H1 (cell line): ENCODE measurements around the gene DUSP12. TPM values are rescaled to one million over a fixed set of nuclear protein-coding genes. Genes with fewer than 3 reads are reported as not detected.

Source experiments
- CTCF ChIA-PET: fragments of 300-600 bp; sonication (Branson Sonifier 250); formaldehyde crosslinking; loops from one replicate; lab custom pipeline; 2021; ENCODE audit not compliant: partially characterized antibody; lab: Charles Lee
- POLR2A ChIA-PET: fragments of 300-600 bp; sonication (Branson Sonifier 250); formaldehyde crosslinking; loops from one replicate; lab custom pipeline; 2021; ENCODE audit warnings: inconsistent platforms; ENCODE audit not compliant: partially characterized antibody; lab: Charles Lee
- DNase-seq, 2 experiments: peaks; one replicate each; pipeline versions ENCODE4 v3.0.0 to v3.0.0-alpha.2; 2010 to 2022; ENCODE audit warnings: low spot score in 2 of 2, low read depth in 1 of 2, mixed read lengths in 1 of 2
- FAIRE-seq: peaks from 2 replicates; lab custom pipeline; 2011; peaks lifted over from hg19 to GRCh38; lab: Jason Lieb, UNC
- H2AFZ ChIP-seq: 2 replicates; pipeline ENCODE4 v1.8.1; 2012; ENCODE audit warnings: low read length, inconsistent platforms
- H2AK5ac ChIP-seq: 2 replicates; pipeline ENCODE4 v1.6.1; 2013; ENCODE audit warnings: low read depth, low read length
- H2BK120ac ChIP-seq: replicated peaks from 2 replicates; pipeline ENCODE3; 2013; ENCODE audit warnings: low read depth, low read length, inconsistent platforms
- H2BK12ac ChIP-seq: 2 replicates; pipeline ENCODE4 v1.6.1; 2013; ENCODE audit warnings: low read depth, low read length
- H2BK15ac ChIP-seq: 2 replicates; pipeline ENCODE4 v1.6.1; 2013; ENCODE audit warnings: low read length
- H2BK20ac ChIP-seq: 2 replicates; pipeline ENCODE4 v1.6.1; 2013; ENCODE audit warnings: low read length
- H2BK5ac ChIP-seq: 2 replicates; pipeline ENCODE4 v1.6.1; 2013; ENCODE audit warnings: low read depth, low read length
- H3K14ac ChIP-seq: 2 replicates; pipeline ENCODE4 v1.6.1; 2013; ENCODE audit warnings: inconsistent platforms; ENCODE audit not compliant: insufficient read length
- H3K18ac ChIP-seq: 2 replicates; pipeline ENCODE4 v1.6.1; 2013; ENCODE audit warnings: low read length; ENCODE audit errors: extremely low read depth
- H3K23ac ChIP-seq: 2 replicates; pipeline ENCODE4 v1.6.1; 2013; ENCODE audit warnings: inconsistent platforms; ENCODE audit not compliant: insufficient read length
- H3K23me2 ChIP-seq: 2 replicates; pipeline ENCODE4 v1.6.1; 2013; ENCODE audit warnings: low read depth, low read length
- H3K27ac ChIP-seq: 2 replicates; pipeline ENCODE4 v1.6.1; 2011; ENCODE audit warnings: low read depth, low read length, inconsistent platforms
- H3K27me3 ChIP-seq, 4 experiments: replicated peaks in 1 of 4; 1 replicate in 1 of 4; 2 replicates in 3 of 4; pipeline versions ENCODE4 v1.6.1 to v1.8.1; 2011 to 2013; ENCODE audit warnings: low read length in 3 of 4, mild to moderate bottlenecking in 3 of 4, inconsistent platforms in 2 of 4, mixed read lengths in 2 of 4, moderate library complexity in 1 of 4; ENCODE audit not compliant: control insufficient read depth in 3 of 4, insufficient read depth in 3 of 4; ENCODE audit errors: extremely low read depth in 1 of 4
- H3K36me3 ChIP-seq, 4 experiments: 2 replicates each; pipeline versions ENCODE4 v1.6.1 to v1.8.1; 2011 to 2013; ENCODE audit warnings: mild to moderate bottlenecking in 4 of 4, low read length in 3 of 4, moderate library complexity in 2 of 4, control low read depth in 1 of 4, inconsistent platforms in 1 of 4; ENCODE audit not compliant: insufficient read depth in 4 of 4, control insufficient read depth in 2 of 4
- H3K4ac ChIP-seq: replicated peaks from 2 replicates; pipeline ENCODE3; 2013; ENCODE audit warnings: low read length, low read depth, mixed read lengths, inconsistent platforms; ENCODE audit not compliant: insufficient read length
- H3K4me1 ChIP-seq, 4 experiments: replicated peaks in 1 of 4; 1 replicate in 1 of 4; 2 replicates in 3 of 4; pipeline versions ENCODE4 v1.6.1 to v1.8.1; 2011 to 2013; ENCODE audit warnings: low read length in 3 of 4, inconsistent platforms in 2 of 4, mixed read lengths in 1 of 4; ENCODE audit not compliant: insufficient read depth in 4 of 4, control insufficient read depth in 3 of 4
- H3K4me2 ChIP-seq, 2 experiments: 2 replicates each; pipeline versions ENCODE4 v1.6.1 to v1.8.1; 2011 to 2013; ENCODE audit warnings: low read depth in 2 of 2, low read length in 2 of 2, control low read depth in 1 of 2, inconsistent platforms in 1 of 2, mild to moderate bottlenecking in 1 of 2; ENCODE audit not compliant: insufficient read depth in 1 of 2
- H3K4me3 ChIP-seq, 4 experiments: fragments of 200-600, 300-600 bp in 1 of 4; sonication (generic), shearing (Covaris generic), sonication (Bioruptor Twin) in 1 of 4; 2 replicates each; pipeline versions ENCODE4 v1.5.1 to v1.8.1; 2011 to 2016; ENCODE audit warnings: low read length in 4 of 4, low read depth in 3 of 4, control low read depth in 2 of 4, inconsistent platforms in 2 of 4, mild to moderate bottlenecking in 2 of 4, mixed read lengths in 1 of 4, moderate library complexity in 1 of 4; ENCODE audit not compliant: insufficient read depth in 2 of 4; ENCODE audit errors: extremely low read depth in 1 of 4
- H3K56ac ChIP-seq: replicated peaks from 2 replicates; pipeline ENCODE3; 2013; ENCODE audit warnings: low read depth, mild to moderate bottlenecking, mixed read lengths, low read length, inconsistent platforms; ENCODE audit not compliant: insufficient read length
- H3K79me1 ChIP-seq: 2 replicates; pipeline ENCODE4 v1.6.1; 2013; ENCODE audit warnings: low read depth, low read length, control low read depth
- H3K79me2 ChIP-seq, 2 experiments: 2 replicates each; pipeline versions ENCODE4 v1.6.1 to v1.8.1; 2012 to 2013; ENCODE audit warnings: low read length in 2 of 2, mild to moderate bottlenecking in 2 of 2, inconsistent platforms in 1 of 2; ENCODE audit not compliant: insufficient read depth in 2 of 2, control insufficient read depth in 1 of 2
- H3K9ac ChIP-seq, 4 experiments: replicated peaks in 1 of 4; 1 replicate in 1 of 4; 2 replicates in 3 of 4; pipeline versions ENCODE4 v1.6.1 to v1.8.1; 2011 to 2013; ENCODE audit warnings: low read depth in 3 of 4, low read length in 3 of 4, control low read depth in 2 of 4, mild to moderate bottlenecking in 2 of 4, moderate library complexity in 2 of 4, inconsistent platforms in 1 of 4; ENCODE audit errors: extremely low read depth in 1 of 4
- H3K9me3 ChIP-seq, 2 experiments: 2 replicates each; pipeline versions ENCODE4 v1.6.1 to v1.8.1; 2012 to 2013; ENCODE audit warnings: mild to moderate bottlenecking in 2 of 2, moderate library complexity in 2 of 2, control low read depth in 1 of 2, inconsistent platforms in 1 of 2, low read depth in 1 of 2, low read length in 1 of 2, mixed read lengths in 1 of 2; ENCODE audit not compliant: insufficient read depth in 2 of 2
- H4K20me1 ChIP-seq, 2 experiments: replicated peaks in 1 of 2; 2 replicates each; pipeline versions ENCODE3 to v1.8.1; 2011 to 2013; ENCODE audit warnings: inconsistent platforms in 2 of 2, low read length in 2 of 2, mild to moderate bottlenecking in 1 of 2; ENCODE audit not compliant: insufficient read depth in 2 of 2, control insufficient read depth in 1 of 2
- H4K5ac ChIP-seq: 2 replicates; pipeline ENCODE4 v1.6.1; 2013; ENCODE audit warnings: low read length, low read depth, mixed read lengths, inconsistent platforms; ENCODE audit not compliant: insufficient read length
- H4K8ac ChIP-seq: 2 replicates; pipeline ENCODE4 v1.8.0; 2013; ENCODE audit warnings: mild to moderate bottlenecking, moderate library complexity, low read length, inconsistent platforms; ENCODE audit not compliant: insufficient read depth; ENCODE audit errors: extremely low read depth
- H4K91ac ChIP-seq: replicated peaks from 2 replicates; pipeline ENCODE3; 2013; ENCODE audit warnings: low read length, mixed read lengths, inconsistent platforms; ENCODE audit not compliant: insufficient read length
- WGBS, 2 experiments: shearing (Covaris generic) in 1 of 2; methylation state at CpG; one replicate each; pipeline versions ENCODE4 v1.1.6 to v1.1.7; 2013 to 2015; ENCODE audit warnings: low lambda C conversion rate in 2 of 2, mixed read lengths in 2 of 2, inconsistent platforms in 1 of 2, low coverage in 1 of 2, missing lambda C conversion rate in 1 of 2; ENCODE audit not compliant: insufficient replicate concordance in 2 of 2, insufficient coverage in 1 of 2, insufficient read length in 1 of 2; ENCODE audit errors: extremely low coverage in 1 of 2, missing lambda C conversion rate in 1 of 2; 5-methylcytosine and 5-hydroxymethylcytosine counted together
- polyA plus RNA-seq, 7 experiments: library from polyadenylated mRNA; depleted of rRNA in 3 of 7; stranded (reverse) in 5 of 7; unstranded in 2 of 7; fragments of >200 nt in 5 of 7; fragments of 200-250 nt in 2 of 7; gene quantifications; 1 replicate in 5 of 7; 2 replicates in 1 of 7; 4 replicates in 1 of 7; pipeline versions ENCODE4 v1.2.1 to v1.2.3, GENCODE V29; 2011 to 2013; ENCODE audit warnings: missing spikeins in 2 of 7, mixed read lengths in 2 of 7
- total RNA-seq: library from RNA; stranded (reverse); fragmentation: NEBNext Ultra II Directional; extraction: Animal tissue kit (Norgen Biotek cat#: 25700); gene quantifications from 2 replicates; pipeline ENCODE4 v1.2.1, GENCODE V29; 2021
- TF ChIP-seq, protein P1 (sequence below): IDR thresholded peaks from 2 replicates; pipeline ENCODE4 v1.6.1; 2012; ENCODE audit warnings: inconsistent platforms

The DUSP12 gene
- total and polyA plus RNA-seq, 2 of the 8 experiments (the other 6 are each of a cell fraction or from before 2014, with no cell fraction given): 27.6 to 33.9 TPM

DNA sequence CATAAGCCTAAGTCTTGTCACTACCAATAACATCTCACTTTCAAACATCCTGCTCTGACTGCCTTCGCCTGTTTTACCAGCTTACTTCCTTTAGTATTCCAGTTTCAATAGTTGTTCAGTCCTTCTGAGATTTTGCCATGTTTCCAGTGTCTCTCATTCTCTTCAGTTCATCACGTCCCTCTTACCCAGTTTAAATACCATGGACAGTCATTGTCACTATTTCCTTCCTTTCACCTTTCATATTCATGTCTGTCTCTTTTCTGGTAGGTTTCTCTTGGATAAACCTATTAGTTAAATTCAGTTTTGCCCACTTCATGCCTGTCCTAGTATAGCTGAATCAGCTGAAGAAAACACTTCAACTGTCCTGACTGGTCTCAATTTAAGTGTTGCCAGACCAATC lies 22.4 kb downstream of the DUSP12 start:
- Histone ChIP-seq H4K20me1 (no peaks in the 10 kb centered on the region), H3K56ac (no peak overlapping the region), H3K27me3 (no peaks in the 10 kb centered on the region), H3K4me2 (no peak overlapping the region), H3K36me3 (no peaks in the 10 kb centered on the region), H4K5ac (no peak overlapping the region), H3K9ac (no peak overlapping the region), H3K79me1 (no peaks in the 10 kb centered on the region; the same call in 1 of the 2 replicates), H2BK5ac (no peak overlapping the region), H4K8ac (no peak overlapping the region), H3K4me1 (no peaks in the 10 kb centered on the region), H3K79me2 (peaks cover 0 to 4% of the 10 kb centered on the region in 2 experiments; a peak in 1 of 4 replicates), H4K91ac (no peak overlapping the region), H3K14ac (no peak overlapping the region), H2BK12ac (no peak overlapping the region), H3K23me2 (no peaks in the 10 kb centered on the region; the same call in 1 of the 2 replicates), H3K23ac (no peak overlapping the region), H3K18ac (no peak overlapping the region), H3K9me3 (no peaks in the 10 kb centered on the region), H2BK15ac (no peak overlapping the region), H2AFZ (no peak overlapping the region), H2AK5ac (no peak overlapping the region), H2BK120ac (no peak overlapping the region), H3K27ac (no peak overlapping the region), H2BK20ac (no peak overlapping the region), H3K4ac (no peak overlapping the region), H3K4me3 (no peak overlapping the region)
- FAIRE-seq: no peak
- TF ChIP-seq, protein P1, sequence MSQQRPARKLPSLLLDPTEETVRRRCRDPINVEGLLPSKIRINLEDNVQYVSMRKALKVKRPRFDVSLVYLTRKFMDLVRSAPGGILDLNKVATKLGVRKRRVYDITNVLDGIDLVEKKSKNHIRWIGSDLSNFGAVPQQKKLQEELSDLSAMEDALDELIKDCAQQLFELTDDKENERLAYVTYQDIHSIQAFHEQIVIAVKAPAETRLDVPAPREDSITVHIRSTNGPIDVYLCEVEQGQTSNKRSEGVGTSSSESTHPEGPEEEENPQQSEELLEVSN: no peak
- ChIA-PET CTCF (interaction anchor here (0.6 to 1.1 kb wide), 4 partner anchors 9 to 265 kb away, joined by 3 to 5 read pairs (median 4); no protein-coding TSS in a partner anchor), POLR2A (no interaction called here)
- no peak for DNase-seq
- 92% methylated on average over 2 of the region's 2 CpGs; no CpG with 5 or more reads in 1 of the 2 experiments for WGBS, 2 experiments
